SU-DHL-6 (cell line): ENCODE data around the gene APOL6.
A peak's percentile ranks its signal among the peaks of the same experiment; 100 is the strongest.

Experiments
- H2AFZ ChIP-seq: fragments of 200-600 bp; sonication (generic); 2 replicates; pipeline ENCODE4 v1.6.1; 2014; ENCODE audit warnings: low read depth, mild to moderate bottlenecking, moderate library complexity, mixed read lengths, antibody characterized with exemption, low read length; ENCODE audit not compliant: severe bottlenecking
- H3F3A ChIP-seq: fragments of 200-600 bp; shearing (Covaris generic); 2 replicates; pipeline ENCODE4 v1.6.0; 2016; ENCODE audit warnings: antibody characterized with exemption, mild to moderate bottlenecking; ENCODE audit not compliant: insufficient read depth
- H3K27ac ChIP-seq: fragments of 200-600 bp; sonication (generic); 2 replicates; pipeline ENCODE4 v1.5.1; 2016; ENCODE audit warnings: low read depth, mild to moderate bottlenecking, low read length, moderate library complexity, mixed read lengths
- H3K27me3 ChIP-seq: fragments of 200-600 bp; sonication (generic), shearing (Covaris generic); 2 replicates; pipeline ENCODE4 v1.6.0; 2014; ENCODE audit warnings: mild to moderate bottlenecking, low read length
- H3K36me3 ChIP-seq: fragments of 200-600 bp; sonication (generic); 2 replicates; pipeline ENCODE4 v1.6.1; 2014; ENCODE audit warnings: mild to moderate bottlenecking, low read length, mixed read lengths
- H3K4me2 ChIP-seq: fragments of 300-600, 200-600 bp; shearing (Covaris generic), sonication (generic); 2 replicates; pipeline ENCODE4 v1.6.0; 2014; ENCODE audit warnings: low read length, low read depth, mild to moderate bottlenecking; ENCODE audit not compliant: poor library complexity, severe bottlenecking
- H3K4me3 ChIP-seq: fragments of 200-600 bp; sonication (generic); 2 replicates; pipeline ENCODE4 v1.5.1; 2014; ENCODE audit warnings: antibody characterized with exemption, low read length, mild to moderate bottlenecking, mixed read lengths; ENCODE audit not compliant: insufficient read depth, poor library complexity, severe bottlenecking
- H3K79me2 ChIP-seq: fragments of 200-600 bp; sonication (generic); 2 replicates; pipeline ENCODE4 v1.6.1; 2014; ENCODE audit warnings: mild to moderate bottlenecking, low read length, moderate library complexity; ENCODE audit not compliant: insufficient read depth
- H3K9ac ChIP-seq: fragments of 200-600 bp; sonication (generic); 2 replicates; pipeline ENCODE4 v1.7.0; 2014; ENCODE audit warnings: mild to moderate bottlenecking, low read length
- H3K9me2 ChIP-seq: fragments of 200-600 bp; sonication (generic); replicated peaks from 2 replicates; pipeline ENCODE4 v1.6.1; 2014; ENCODE audit warnings: low read length; ENCODE audit not compliant: insufficient read depth
- H3K9me3 ChIP-seq: fragments of 200-600 bp; sonication (generic); 2 replicates; pipeline ENCODE4 v1.6.1; 2014; ENCODE audit warnings: low read length, mixed read lengths; ENCODE audit not compliant: insufficient read depth
- H4K20me1 ChIP-seq: fragments of 200-600 bp; sonication (generic); 2 replicates; pipeline ENCODE4 v1.6.1; 2014; ENCODE audit warnings: low read depth, mild to moderate bottlenecking, antibody characterized with exemption, low read length, moderate library complexity, mixed read lengths
- CTCF ChIP-seq: fragments of 200-600 bp; sonication (generic); IDR thresholded peaks from one replicate; pipeline ENCODE4 v1.5.1; 2017; ENCODE audit warnings: antibody characterized with exemption, mild to moderate bottlenecking, low read length, moderate library complexity; ENCODE audit not compliant: insufficient read depth, poor library complexity, severe bottlenecking
- EZH2phosphoT487 ChIP-seq: fragments of 200-600 bp; sonication (generic), shearing (Covaris generic); conservative IDR thresholded peaks from 2 replicates; pipeline ENCODE4 v1.6.1; 2018; ENCODE audit warnings: mild to moderate bottlenecking, antibody characterized with exemption, low read length, moderate library complexity, mixed read lengths

APOL6 gene

GRCh38 chr22:35648066-35649025, at the start of gene APOL6:
Gene APOL6, plus strand, starts transcription at chr22:35648446. Its CDS starts 7,980 bp downstream, at chr22:35656426.
- Histone ChIP-seq H2AFZ (peak within 1 kb of the TSS; percentile 32), H4K20me1 (no peaks in the 10 kb centered on the region), H3K4me3 (peak within 1 kb of the TSS; percentile 39), H3K4me2 (peak within 1 kb of the TSS; percentile 84), H3K27ac (peak within 1 kb of the TSS; percentile 88), H3K9ac (peak within 1 kb of the TSS; percentile 45), H3K9me3 (no peaks in the 10 kb centered on the region), H3K9me2 (no peaks in the 10 kb centered on the region), H3K79me2 (no peaks in the 10 kb centered on the region), H3K36me3 (no peaks in the 10 kb centered on the region), H3F3A (peaks cover 21% of the 10 kb centered on the region), H3K27me3 (no peaks in the 10 kb centered on the region)
- TF ChIP-seq CTCF (no peak), EZH2phosphoT487 (no peak)

- TF ChIP-seq EZH2phosphoT487 = no peak
- Histone ChIP-seq H4K20me1 (no peaks in the 10 kb centered on the region), H3K9me2 (no peaks in the 10 kb centered on the region), H3K9ac (no peak overlapping the region), H3K27ac (no peak overlapping the region), H3K4me2 (no peak overlapping the region), H3K27me3 (no peaks in the 10 kb centered on the region), H3K4me3 (no peak overlapping the region), H3K9me3 (no peaks in the 10 kb centered on the region), H2AFZ (no peak overlapping the region), H3K79me2 (no peaks in the 10 kb centered on the region), H3K36me3 (no peaks in the 10 kb centered on the region), H3F3A (no peaks in the 10 kb centered on the region)
Observed at GRCh38 chr22:35599364-35599763, 48.9 kb upstream of the APOL6 start.

GRCh38 chr22:35600476-35600875, 47.8 kb upstream of the APOL6 start:
- Histone ChIP-seq H3K27ac (no peak overlapping the region), H3K9me3 (no peaks in the 10 kb centered on the region), H4K20me1 (no peaks in the 10 kb centered on the region), H3F3A (no peaks in the 10 kb centered on the region), H3K9me2 (no peaks in the 10 kb centered on the region), H2AFZ (no peak overlapping the region), H3K9ac (no peak overlapping the region), H3K79me2 (no peaks in the 10 kb centered on the region), H3K27me3 (no peaks in the 10 kb centered on the region), H3K4me2 (no peak overlapping the region), H3K4me3 (no peak overlapping the region), H3K36me3 (no peaks in the 10 kb centered on the region)
- TF ChIP-seq CTCF (no peak), EZH2phosphoT487 (no peak)

GRCh38 chr22:35601013-35601580, 47.1 kb upstream of the APOL6 start:
- Histone ChIP-seq H3K4me2 (no peak overlapping the region), H3K9me3 (no peaks in the 10 kb centered on the region), H4K20me1 (no peaks in the 10 kb centered on the region), H3K27me3 (no peaks in the 10 kb centered on the region), H2AFZ (no peak overlapping the region), H3F3A (no peaks in the 10 kb centered on the region), H3K79me2 (no peaks in the 10 kb centered on the region), H3K27ac (no peak overlapping the region), H3K36me3 (no peaks in the 10 kb centered on the region), H3K4me3 (no peak overlapping the region), H3K9ac (no peak overlapping the region), H3K9me2 (no peaks in the 10 kb centered on the region)
- TF ChIP-seq EZH2phosphoT487 = no peak
- TF ChIP-seq CTCF = no peak
